ENCODE results near the gene HPRT1. TPM values are rescaled to one million over a fixed set of nuclear protein-coding genes. Genes with fewer than 3 reads are reported as not detected.

The HPRT1 gene
- total RNA-seq, 1 donor from 2014 or later: 9.6 TPM

DNA sequence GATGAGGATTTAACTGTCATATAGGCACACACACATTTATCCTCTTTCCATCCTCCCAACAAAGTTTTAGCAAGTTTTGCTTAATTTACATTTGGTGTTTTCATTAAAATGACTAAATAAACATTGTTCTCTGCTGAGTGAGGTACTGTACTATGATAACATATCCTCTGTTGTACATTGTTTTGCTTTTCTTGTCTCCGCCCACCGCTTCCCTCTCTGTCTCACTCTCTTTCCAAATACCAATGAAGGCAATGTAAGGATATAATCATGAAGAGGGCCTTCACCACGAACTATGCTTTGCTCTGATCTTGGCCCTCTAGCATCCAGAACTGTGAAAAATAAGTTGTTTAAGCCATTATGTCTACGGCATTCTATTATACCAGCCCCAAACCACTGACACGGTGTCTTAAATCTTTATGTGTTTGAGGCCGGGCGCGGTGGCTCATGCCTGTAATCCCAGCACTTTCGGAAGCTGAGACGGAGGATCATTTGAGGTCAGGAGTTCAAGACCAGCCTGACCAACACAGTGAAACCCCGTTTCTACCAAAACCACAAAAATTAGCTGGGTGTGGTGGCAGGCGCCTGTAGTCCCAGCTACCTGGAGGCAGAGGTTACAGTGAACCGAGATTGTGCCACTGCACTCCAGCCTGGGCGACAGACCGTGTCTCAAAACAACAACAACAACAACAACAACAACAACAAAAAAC lies 65.3 kb downstream of the HPRT1 start:
- TF ChIP-seq, protein P1, sequence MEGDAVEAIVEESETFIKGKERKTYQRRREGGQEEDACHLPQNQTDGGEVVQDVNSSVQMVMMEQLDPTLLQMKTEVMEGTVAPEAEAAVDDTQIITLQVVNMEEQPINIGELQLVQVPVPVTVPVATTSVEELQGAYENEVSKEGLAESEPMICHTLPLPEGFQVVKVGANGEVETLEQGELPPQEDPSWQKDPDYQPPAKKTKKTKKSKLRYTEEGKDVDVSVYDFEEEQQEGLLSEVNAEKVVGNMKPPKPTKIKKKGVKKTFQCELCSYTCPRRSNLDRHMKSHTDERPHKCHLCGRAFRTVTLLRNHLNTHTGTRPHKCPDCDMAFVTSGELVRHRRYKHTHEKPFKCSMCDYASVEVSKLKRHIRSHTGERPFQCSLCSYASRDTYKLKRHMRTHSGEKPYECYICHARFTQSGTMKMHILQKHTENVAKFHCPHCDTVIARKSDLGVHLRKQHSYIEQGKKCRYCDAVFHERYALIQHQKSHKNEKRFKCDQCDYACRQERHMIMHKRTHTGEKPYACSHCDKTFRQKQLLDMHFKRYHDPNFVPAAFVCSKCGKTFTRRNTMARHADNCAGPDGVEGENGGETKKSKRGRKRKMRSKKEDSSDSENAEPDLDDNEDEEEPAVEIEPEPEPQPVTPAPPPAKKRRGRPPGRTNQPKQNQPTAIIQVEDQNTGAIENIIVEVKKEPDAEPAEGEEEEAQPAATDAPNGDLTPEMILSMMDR (IDR thresholded peaks at IDR 0.05; ENCODE audit: insufficient read depth, low read length, poor library complexity, severe bottlenecking): no peak
- Histone ChIP-seq H3K4me3 (ENCODE audit: low read depth, low read length) (no peak overlapping the region), H3K27me3 (ENCODE audit: control insufficient read depth, insufficient read depth, low read length) (no peaks in the 10 kb centered on the region), H3K36me3 (ENCODE audit: control insufficient read depth, insufficient read depth, low read length) (no peaks in the 10 kb centered on the region)
- DNase-seq (ENCODE audit: low read depth): no peak

DNA sequence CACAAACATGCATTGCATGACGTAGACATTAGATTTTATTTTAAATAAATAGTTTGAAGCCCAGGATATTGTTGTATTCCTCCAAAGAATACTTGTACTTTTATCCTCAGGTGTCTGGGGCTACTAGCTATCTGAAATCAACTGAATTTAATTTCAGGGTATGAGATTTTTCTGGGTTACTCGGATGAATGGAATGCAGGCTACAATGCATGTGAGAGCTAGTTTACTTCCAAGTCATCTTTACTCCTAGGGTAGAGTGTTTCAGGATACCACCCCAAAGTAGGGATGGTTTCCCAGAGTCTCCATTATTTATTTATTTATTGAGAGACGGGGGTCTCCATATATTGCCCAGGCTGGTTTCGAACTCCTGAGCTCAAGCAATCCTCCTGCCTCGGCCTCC lies 66.4 kb downstream of the HPRT1 start:
- Histone ChIP-seq H3K4me3 (ENCODE audit: low read depth, low read length) (no peak overlapping the region), H3K36me3 (ENCODE audit: control insufficient read depth, insufficient read depth, low read length) (no peaks in the 10 kb centered on the region), H3K27me3 (ENCODE audit: control insufficient read depth, insufficient read depth, low read length) (no peaks in the 10 kb centered on the region)
- DNase-seq (ENCODE audit: low read depth): no peak
- TF ChIP-seq, protein P1 (IDR thresholded peaks at IDR 0.05; ENCODE audit: insufficient read depth, low read length, poor library complexity, severe bottlenecking): no peak

DNA sequence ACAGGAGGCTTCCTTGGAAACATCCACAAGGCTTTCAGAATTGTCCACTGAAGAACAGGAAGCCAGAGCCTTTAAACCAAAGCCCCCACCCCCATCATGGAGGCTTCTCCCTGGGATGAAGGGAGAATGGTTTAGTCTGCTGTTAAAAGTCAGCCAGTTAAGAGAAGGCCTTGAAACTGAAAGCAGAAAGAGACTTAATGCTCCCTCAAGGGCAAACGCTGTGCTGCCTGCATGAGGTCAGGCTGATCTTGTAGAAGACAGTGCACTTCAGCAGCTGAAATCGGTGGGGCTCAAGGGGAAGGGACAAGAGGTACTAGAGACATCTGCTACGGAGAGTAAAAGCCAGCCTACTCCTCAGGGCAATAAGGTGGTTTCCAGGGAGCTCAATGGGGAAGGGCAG lies 69.0 kb downstream of the HPRT1 start:
- TF ChIP-seq, protein P1 (IDR thresholded peaks at IDR 0.05; ENCODE audit: insufficient read depth, low read length, poor library complexity, severe bottlenecking): no peak
- no peaks in the 10 kb centered on the region for H3K36me3 ChIP-seq (ENCODE audit: control insufficient read depth, insufficient read depth, low read length)
- H3K4me3 ChIP-seq (ENCODE audit: low read depth, low read length): no peak overlapping the region
- no peaks in the 10 kb centered on the region for H3K27me3 ChIP-seq (ENCODE audit: control insufficient read depth, insufficient read depth, low read length)
- DNase-seq (ENCODE audit: low read depth): no peak

DNA sequence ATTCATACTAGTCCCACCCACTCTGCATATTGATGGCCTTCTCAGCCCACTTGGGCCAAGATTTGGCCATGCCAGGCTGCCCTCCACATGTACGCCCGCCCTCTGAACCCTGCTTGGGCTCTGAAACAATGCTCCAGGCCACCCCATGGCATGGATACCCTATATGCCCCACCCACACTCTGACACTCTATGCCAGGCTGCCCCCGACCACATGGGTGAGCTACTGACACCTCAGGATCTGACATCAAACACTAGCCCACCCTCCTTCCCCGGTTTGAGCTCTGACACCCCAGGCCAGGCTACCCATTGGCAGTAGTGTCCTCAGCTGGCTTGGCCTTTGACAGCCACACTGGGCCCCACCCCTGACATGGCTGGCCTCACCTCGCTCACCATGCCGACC lies 69.5 kb downstream of the HPRT1 start:
- H3K36me3 ChIP-seq (ENCODE audit: control insufficient read depth, insufficient read depth, low read length): no peaks in the 10 kb centered on the region
- no peak for DNase-seq (ENCODE audit: low read depth)
- no peaks in the 10 kb centered on the region for H3K27me3 ChIP-seq (ENCODE audit: control insufficient read depth, insufficient read depth, low read length)
- TF ChIP-seq, protein P1 (IDR thresholded peaks at IDR 0.05; ENCODE audit: insufficient read depth, low read length, poor library complexity, severe bottlenecking): no peak
- no peak overlapping the region for H3K4me3 ChIP-seq (ENCODE audit: low read depth, low read length)

DNA sequence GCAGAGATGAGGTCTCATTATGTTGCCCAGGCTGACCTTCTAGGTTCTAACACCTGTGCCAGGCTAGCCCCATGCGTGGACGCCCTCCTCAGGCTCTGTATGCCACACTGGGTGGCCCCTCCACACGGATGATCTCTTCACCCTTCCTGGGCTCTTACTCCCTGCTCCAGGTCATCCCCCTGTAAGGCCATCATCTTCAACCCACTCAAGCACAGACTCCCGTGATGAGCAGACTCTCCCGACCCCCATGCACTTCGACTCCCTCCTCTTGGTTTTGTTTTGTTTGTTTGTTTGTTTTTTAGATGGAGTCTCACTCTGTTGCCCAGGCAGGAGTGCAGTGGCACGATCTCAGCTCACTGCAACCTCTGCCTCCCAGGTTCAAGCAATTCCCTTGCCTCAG lies 70.9 kb downstream of the HPRT1 start:
- TF ChIP-seq, protein P1 (IDR thresholded peaks at IDR 0.05; ENCODE audit: insufficient read depth, low read length, poor library complexity, severe bottlenecking): no peak
- Histone ChIP-seq H3K27me3 (ENCODE audit: control insufficient read depth, insufficient read depth, low read length) (no peaks in the 10 kb centered on the region), H3K36me3 (ENCODE audit: control insufficient read depth, insufficient read depth, low read length) (no peaks in the 10 kb centered on the region), H3K4me3 (ENCODE audit: low read depth, low read length) (no peak overlapping the region)
- no peak for DNase-seq (ENCODE audit: low read depth)

DNA sequence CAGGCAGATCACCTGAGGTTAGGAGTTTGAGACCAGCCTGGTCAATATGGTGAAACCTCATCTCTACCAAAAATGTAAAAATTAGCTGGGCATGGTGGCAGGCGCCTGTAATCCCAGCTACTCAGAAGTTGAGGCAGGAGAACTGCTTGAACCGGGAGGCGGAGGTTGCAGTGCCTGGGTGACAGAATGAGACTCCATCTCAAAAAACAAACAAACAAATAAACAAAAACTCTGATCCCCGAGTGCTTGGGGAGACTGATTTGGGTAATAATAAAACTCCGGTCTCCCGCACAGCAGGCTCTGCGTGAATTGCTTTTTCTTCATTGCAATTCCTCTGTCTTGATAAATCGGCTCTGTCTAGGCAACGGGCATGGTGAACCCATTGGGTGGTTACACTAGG lies 73.4 kb downstream of the HPRT1 start:
- DNase-seq (ENCODE audit: low read depth): no peak
- no peak overlapping the region for H3K4me3 ChIP-seq (ENCODE audit: low read depth, low read length)
- TF ChIP-seq, protein P1 (IDR thresholded peaks at IDR 0.05; ENCODE audit: insufficient read depth, low read length, poor library complexity, severe bottlenecking): no peak
- no peaks in the 10 kb centered on the region for H3K27me3 ChIP-seq (ENCODE audit: control insufficient read depth, insufficient read depth, low read length)
- no peaks in the 10 kb centered on the region for H3K36me3 ChIP-seq (ENCODE audit: control insufficient read depth, insufficient read depth, low read length)

Data from kidney epithelial cell (primary cell).